Measurements from ENCODE around the gene NLRX1.
"Not testable (repeated sequence)": the region's sequence is repeated elsewhere in the genome, so short reads cannot be mapped to it uniquely, and the experiment has no call there.

DNA sequence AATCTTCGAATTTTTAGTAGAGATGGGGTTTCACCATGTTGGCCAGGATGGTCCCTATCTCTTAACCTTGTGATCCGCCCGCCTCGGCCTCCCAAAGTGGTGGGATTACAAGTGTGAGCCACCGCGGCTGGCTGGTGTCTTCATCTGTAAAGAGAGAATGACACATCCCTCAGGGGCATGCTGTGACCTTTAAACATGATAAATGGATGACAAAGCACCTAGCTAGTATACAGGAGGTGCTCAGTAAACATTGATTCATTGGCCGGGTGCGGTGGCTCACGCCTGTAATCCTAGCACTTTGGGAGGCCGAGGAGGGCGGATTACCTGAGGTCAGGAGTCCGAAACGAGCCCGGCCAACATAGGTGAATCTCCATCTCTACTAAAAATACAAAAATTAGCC lies 22.7 kb downstream of the NLRX1 start:
- TF ChIP-seq, protein P1, sequence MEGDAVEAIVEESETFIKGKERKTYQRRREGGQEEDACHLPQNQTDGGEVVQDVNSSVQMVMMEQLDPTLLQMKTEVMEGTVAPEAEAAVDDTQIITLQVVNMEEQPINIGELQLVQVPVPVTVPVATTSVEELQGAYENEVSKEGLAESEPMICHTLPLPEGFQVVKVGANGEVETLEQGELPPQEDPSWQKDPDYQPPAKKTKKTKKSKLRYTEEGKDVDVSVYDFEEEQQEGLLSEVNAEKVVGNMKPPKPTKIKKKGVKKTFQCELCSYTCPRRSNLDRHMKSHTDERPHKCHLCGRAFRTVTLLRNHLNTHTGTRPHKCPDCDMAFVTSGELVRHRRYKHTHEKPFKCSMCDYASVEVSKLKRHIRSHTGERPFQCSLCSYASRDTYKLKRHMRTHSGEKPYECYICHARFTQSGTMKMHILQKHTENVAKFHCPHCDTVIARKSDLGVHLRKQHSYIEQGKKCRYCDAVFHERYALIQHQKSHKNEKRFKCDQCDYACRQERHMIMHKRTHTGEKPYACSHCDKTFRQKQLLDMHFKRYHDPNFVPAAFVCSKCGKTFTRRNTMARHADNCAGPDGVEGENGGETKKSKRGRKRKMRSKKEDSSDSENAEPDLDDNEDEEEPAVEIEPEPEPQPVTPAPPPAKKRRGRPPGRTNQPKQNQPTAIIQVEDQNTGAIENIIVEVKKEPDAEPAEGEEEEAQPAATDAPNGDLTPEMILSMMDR (conservative IDR thresholded peaks at IDR 0.05 in 1 of 2, IDR thresholded peaks at IDR 0.05 in 1 of 2; ENCODE audit: low read depth in 1 of 2, low read length in 2 of 2) = not testable (repeated sequence)
- TF ChIP-seq EZH2 (IDR thresholded peaks at IDR 0.05; ENCODE audit: low read length, missing control alignments) = not testable (repeated sequence)
